Body of pancreas (tissue), 4 donors: ENCODE results near the gene GSE1. TPM values are rescaled to one million over a fixed set of nuclear protein-coding genes. Genes with fewer than 3 reads are reported as not detected.

Source experiments
- ATAC-seq: fragments of 150-250 bp; one replicate; pipeline ENCODE4 v1.9.1; 2016
- DNase-seq, 4 donors: peaks; one replicate each; pipeline ENCODE4 v3.0.0-alpha.2; 2019
- H3K27ac ChIP-seq, 4 donors: fragments of 200-600 bp; sonication (generic); 1 replicate in 3 of 4; 2 replicates in 1 of 4; pipeline versions ENCODE4 v1.5.1 to v1.6.1; 2016 to 2019; ENCODE audit warnings: mild to moderate bottlenecking in 1 of 4, mixed read lengths in 1 of 4, moderate library complexity in 1 of 4
- H3K27me3 ChIP-seq, 2 donors: fragments of 200-600 bp; sonication (generic); one replicate each; pipeline ENCODE4 v1.6.0; 2016; ENCODE audit warnings: mild to moderate bottlenecking in 1 of 2
- H3K36me3 ChIP-seq, 2 donors: fragments of 200-600 bp; sonication (generic); replicated peaks in 1 of 2; 2 replicates each; pipeline ENCODE4 v1.5.1; 2016; ENCODE audit warnings: low read depth in 2 of 2; ENCODE audit not compliant: insufficient read depth in 1 of 2
- H3K4me1 ChIP-seq: fragments of 200-600 bp; sonication (generic); one replicate; pipeline ENCODE4 v1.6.0; 2016
- H3K4me3 ChIP-seq, 2 donors: fragments of 200-600 bp; sonication (generic); 1 replicate in 1 of 2; 2 replicates in 1 of 2; pipeline ENCODE4 v1.5.1; 2016 to 2019
- H3K9me3 ChIP-seq, 3 donors: fragments of 200-600 bp; sonication (generic); 1 replicate in 2 of 3; 2 replicates in 1 of 3; pipeline ENCODE4 v1.5.1; 2016
- CTCF ChIP-seq, 7 experiments: fragments of 450-650 bp in 4 of 7; fragments of 200-600 bp in 3 of 7; sonication (generic) in 3 of 7; IDR thresholded peaks; one replicate each; pipeline ENCODE4 v1.5.1; 2016 to 2019; ENCODE audit warnings: antibody characterized with exemption in 7 of 7
- POLR2A ChIP-seq, 3 donors: fragments of 450-650 bp; IDR thresholded peaks; one replicate each; pipeline ENCODE4 v1.6.1; 2016; ENCODE audit warnings: antibody characterized with exemption in 3 of 3, mild to moderate bottlenecking in 2 of 3
- WGBS, 2 donors: methylation state at CpG; one replicate each; pipeline ENCODE4 v1.1.5; 2017; 5-methylcytosine and 5-hydroxymethylcytosine counted together
- intact Hi-C: fragments of 100-400 bp; cut with DNase I; formaldehyde crosslinking; loops from one replicate; pipeline ENCODE4 v1.15.1; 2023
- total RNA-seq, 2 donors: library from RNA; depleted of rRNA; stranded (reverse); fragments of >200 nt; gene quantifications; one replicate each; pipeline ENCODE4 v1.1.0, GENCODE V29; 2016

GSE1 gene
- total RNA-seq, 2 donors from 2014 or later = 76.5 to 221 TPM

- 92 to 98% methylated on average over 6 to 7 of the region's 7 CpGs for WGBS, 2 donors
- no peak for ATAC-seq
- H3K4me1 ChIP-seq = peaks cover 54% of the 10 kb centered on the region
Observed at GRCh38 chr16:85580684-85581083, 32.4 kb upstream of the GSE1 start.

GRCh38 chr16:85582229-85582991, 30.7 kb upstream of the GSE1 start:
- TF ChIP-seq POLR2A (IDR thresholded peaks at IDR 0.05) (no peak), CTCF (IDR thresholded peaks at IDR 0.05) (no peak)
- Histone ChIP-seq H3K4me3 (no peak overlapping the region), H3K27ac (no peak overlapping the region), H3K9me3 (no peaks in the 10 kb centered on the region), H3K36me3 (no peaks in the 10 kb centered on the region), H3K4me1 (peaks cover 48% of the 10 kb centered on the region), H3K27me3 (no peaks in the 10 kb centered on the region)
- DNase-seq (no peak), ATAC-seq (no peak)
- intact Hi-C loops = no loop called here
- WGBS, 2 donors = 67 to 75% methylated on average over 26 to 29 of the region's 29 CpGs

More at GRCh38 chr16:85580684-85581083, 32.4 kb upstream of the GSE1 start:
- intact Hi-C loops = no loop called here
- Histone ChIP-seq H3K36me3 (no peaks in the 10 kb centered on the region), H3K27ac (no peak overlapping the region), H3K9me3 (no peaks in the 10 kb centered on the region), H3K27me3 (no peaks in the 10 kb centered on the region), H3K4me3 (no peak overlapping the region)
- no peak for DNase-seq
- no peak for TF ChIP-seq POLR2A (IDR thresholded peaks at IDR 0.05)
- TF ChIP-seq CTCF (IDR thresholded peaks at IDR 0.05) = no peak

GRCh38 chr16:85583491-85584181, 29.5 kb upstream of the GSE1 start:
- Histone ChIP-seq H3K4me3 (no peak overlapping the region), H3K36me3 (no peaks in the 10 kb centered on the region), H3K4me1 (peaks cover 40% of the 10 kb centered on the region), H3K27ac (no peak overlapping the region), H3K9me3 (no peaks in the 10 kb centered on the region), H3K27me3 (no peaks in the 10 kb centered on the region)
- ATAC-seq = no peak
- no peak for DNase-seq
- intact Hi-C loops = no loop called here
- TF ChIP-seq POLR2A (IDR thresholded peaks at IDR 0.05) = no peak
- no peak for TF ChIP-seq CTCF (IDR thresholded peaks at IDR 0.05)
- 85 to 90% methylated on average over 22 of the region's 22 CpGs for WGBS, 2 donors

- no peak for TF ChIP-seq POLR2A (IDR thresholded peaks at IDR 0.05)
- TF ChIP-seq CTCF (IDR thresholded peaks at IDR 0.05) = no peak
- no peaks in the 10 kb centered on the region for H3K9me3 ChIP-seq
- H3K27me3 ChIP-seq = no peaks in the 10 kb centered on the region
- no peak for ATAC-seq
- H3K27ac ChIP-seq = no peak overlapping the region
- H3K4me3 ChIP-seq = no peak overlapping the region
- peaks cover 35% of the 10 kb centered on the region for H3K4me1 ChIP-seq
- H3K36me3 ChIP-seq = no peaks in the 10 kb centered on the region
- intact Hi-C loops = no loop called here
- WGBS, 2 donors = 93 to 94% methylated on average over 14 of the region's 14 CpGs
- DNase-seq = no peak
Observed at GRCh38 chr16:85584267-85584666, 28.9 kb upstream of the GSE1 start.
